Retinal pigment epithelial cell (primary cell): ENCODE results near the gene SLC16A7.

ENCODE experiments used
- DNase-seq: peaks from one replicate; pipeline ENCODE4 v3.0.0-alpha.2; 2010; ENCODE audit warnings: low read depth
- H3K4me3 ChIP-seq: 2 replicates; pipeline ENCODE4 v1.5.1; 2011; ENCODE audit warnings: mild to moderate bottlenecking, low read length, control low read depth, moderate library complexity
- TF ChIP-seq, protein P1 (sequence below): conservative IDR thresholded peaks from 2 replicates; pipeline ENCODE4 v1.5.1; 2011; ENCODE audit warnings: low read depth, low read length, control low read depth, inconsistent platforms

The SLC16A7 gene

DNA sequence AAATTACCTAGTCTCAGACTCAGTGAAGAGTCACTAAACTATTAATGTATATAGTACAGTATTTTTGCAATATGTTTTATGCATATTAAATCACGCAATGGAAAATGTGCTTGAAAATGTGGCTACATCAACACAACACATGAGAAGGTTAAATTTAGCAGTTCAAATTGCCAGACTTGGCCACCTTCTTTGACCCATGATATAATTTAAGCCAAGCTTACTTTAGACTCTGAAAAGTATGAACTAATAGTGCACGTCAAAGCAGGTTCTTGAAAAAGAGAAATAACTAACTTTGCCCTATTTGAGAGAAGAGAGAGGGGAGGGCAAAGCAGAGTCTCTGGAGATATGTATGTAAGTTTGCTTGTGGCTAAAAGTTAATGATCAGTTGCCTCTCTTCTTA lies 68.7 kb downstream of the SLC16A7 start:
- TF ChIP-seq, protein P1, sequence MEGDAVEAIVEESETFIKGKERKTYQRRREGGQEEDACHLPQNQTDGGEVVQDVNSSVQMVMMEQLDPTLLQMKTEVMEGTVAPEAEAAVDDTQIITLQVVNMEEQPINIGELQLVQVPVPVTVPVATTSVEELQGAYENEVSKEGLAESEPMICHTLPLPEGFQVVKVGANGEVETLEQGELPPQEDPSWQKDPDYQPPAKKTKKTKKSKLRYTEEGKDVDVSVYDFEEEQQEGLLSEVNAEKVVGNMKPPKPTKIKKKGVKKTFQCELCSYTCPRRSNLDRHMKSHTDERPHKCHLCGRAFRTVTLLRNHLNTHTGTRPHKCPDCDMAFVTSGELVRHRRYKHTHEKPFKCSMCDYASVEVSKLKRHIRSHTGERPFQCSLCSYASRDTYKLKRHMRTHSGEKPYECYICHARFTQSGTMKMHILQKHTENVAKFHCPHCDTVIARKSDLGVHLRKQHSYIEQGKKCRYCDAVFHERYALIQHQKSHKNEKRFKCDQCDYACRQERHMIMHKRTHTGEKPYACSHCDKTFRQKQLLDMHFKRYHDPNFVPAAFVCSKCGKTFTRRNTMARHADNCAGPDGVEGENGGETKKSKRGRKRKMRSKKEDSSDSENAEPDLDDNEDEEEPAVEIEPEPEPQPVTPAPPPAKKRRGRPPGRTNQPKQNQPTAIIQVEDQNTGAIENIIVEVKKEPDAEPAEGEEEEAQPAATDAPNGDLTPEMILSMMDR = no peak
- DNase-seq = no peak
- no peak overlapping the region for H3K4me3 ChIP-seq

DNA sequence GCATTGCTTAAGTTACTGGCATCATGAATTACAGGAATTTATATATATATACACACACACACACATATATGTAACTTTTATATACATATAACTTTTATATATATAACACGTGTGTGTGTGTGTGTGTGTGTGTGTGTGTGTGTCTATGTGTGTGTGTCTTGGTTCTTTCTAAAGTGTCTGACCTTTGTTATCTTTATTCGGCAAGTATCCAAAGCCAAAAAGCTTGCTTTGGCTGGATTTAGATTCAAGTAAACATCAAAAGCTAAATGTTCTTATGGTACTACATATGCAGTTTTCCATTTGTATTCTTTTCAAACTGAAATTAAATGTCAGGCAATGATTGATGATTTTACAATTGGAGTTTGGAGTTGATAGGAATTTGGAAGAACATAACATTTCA lies 69.9 kb downstream of the SLC16A7 start:
- TF ChIP-seq, protein P1 = no peak
- no peak for DNase-seq
- H3K4me3 ChIP-seq = no peak overlapping the region

GRCh38 chr12:59668674-59669073 lies 72.8 kb downstream of the SLC16A7 start:
- no peak overlapping the region for H3K4me3 ChIP-seq
- TF ChIP-seq, protein P1 = no peak
- DNase-seq = no peak

GRCh38 chr12:59672273-59672672 lies 76.4 kb downstream of the SLC16A7 start:
- H3K4me3 ChIP-seq = no peak overlapping the region
- TF ChIP-seq, protein P1 = no peak
- no peak for DNase-seq

DNA sequence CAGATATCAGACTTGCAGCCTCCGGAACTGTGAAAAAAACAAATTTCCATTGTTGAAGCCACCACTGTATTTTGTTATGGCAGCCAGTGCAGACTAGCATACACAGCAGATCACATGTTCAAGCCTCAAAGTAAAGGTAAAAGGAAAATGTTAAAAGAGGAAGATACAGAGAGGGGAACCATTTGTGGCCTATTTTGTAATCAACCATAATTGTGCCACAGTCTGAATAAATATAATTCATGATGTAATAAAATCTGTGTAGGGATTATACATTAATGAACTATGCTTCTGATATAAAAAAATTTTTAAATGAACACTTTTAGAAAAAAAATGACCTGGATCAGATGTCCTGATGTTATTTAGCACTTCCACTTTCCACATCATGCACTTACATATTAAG lies 79.6 kb downstream of the SLC16A7 start:
- TF ChIP-seq, protein P1 = no peak
- DNase-seq = no peak
- H3K4me3 ChIP-seq = no peak overlapping the region

- no peak for DNase-seq
- TF ChIP-seq, protein P1 = no peak
- H3K4me3 ChIP-seq = no peak overlapping the region
Measured at GRCh38 chr12:59677857-59678256, 82.0 kb downstream of the SLC16A7 start.

GRCh38 chr12:59678759-59679411 lies 83.1 kb downstream of the SLC16A7 start:
- no peak overlapping the region for H3K4me3 ChIP-seq
- DNase-seq = no peak
- TF ChIP-seq, protein P1 = no peak
